Endothelial cell of umbilical vein (primary cell): ENCODE results near the gene BBX. TPM values are rescaled to one million over a fixed set of nuclear protein-coding genes. Genes with fewer than 3 reads are reported as not detected.
"Not testable (repeated sequence)": the region's sequence is repeated elsewhere in the genome, so short reads cannot be mapped to it uniquely, and the experiment has no call there.

Experiments
- BruUV-seq: library from RNA; stranded (reverse); fragments of 400-500 nt; replicated peaks from 2 replicates; lab custom pipeline; 2021; lab: Mats Ljungman, UMichigan
- CTCF ChIA-PET: fragments of 300-600, 350-600 bp; sonication (Branson Sonifier 250); formaldehyde crosslinking; loops from one replicate; lab custom pipeline; 2021; ENCODE audit warnings: antibody characterized with exemption, inconsistent platforms; lab: Charles Lee
- POLR2A ChIA-PET: fragments of 300-600, 350-600 bp; sonication (Branson Sonifier 250); formaldehyde crosslinking; loops from one replicate; lab custom pipeline; 2021; ENCODE audit warnings: antibody characterized with exemption, inconsistent platforms; lab: Charles Lee
- DNase-seq: peaks from one replicate; pipeline ENCODE4 v3.0.0-alpha.2; 2011; ENCODE audit warnings: low read depth, low spot score
- FAIRE-seq: peaks from 2 replicates; lab custom pipeline; 2011; peaks lifted over from hg19 to GRCh38; lab: Jason Lieb, UNC
- H2AFZ ChIP-seq: 2 replicates; pipeline ENCODE4 v1.6.0; 2012; ENCODE audit warnings: low read depth, low read length, control low read depth, inconsistent platforms
- H3K27ac ChIP-seq: 2 replicates; pipeline ENCODE4 v1.5.1; 2011; ENCODE audit warnings: low read depth, mild to moderate bottlenecking, control low read depth, low read length, moderate library complexity; ENCODE audit not compliant: insufficient read depth
- H3K27me3 ChIP-seq, 2 experiments: 2 replicates each; pipeline versions ENCODE4 v1.6.0 to v1.6.1; 2011; ENCODE audit warnings: low read length in 2 of 2, mixed read lengths in 1 of 2; ENCODE audit not compliant: control insufficient read depth in 2 of 2, insufficient read depth in 2 of 2
- H3K36me3 ChIP-seq, 2 experiments: 2 replicates in 1 of 2; 3 replicates in 1 of 2; pipeline ENCODE4 v1.5.1; 2011; ENCODE audit warnings: low read length in 2 of 2, mild to moderate bottlenecking in 1 of 2, moderate library complexity in 1 of 2; ENCODE audit not compliant: control insufficient read depth in 2 of 2, insufficient read depth in 2 of 2; ENCODE audit errors: extremely low read depth in 1 of 2
- H3K4me1 ChIP-seq: 3 replicates; pipeline ENCODE4 v1.5.1; 2011; ENCODE audit warnings: mild to moderate bottlenecking, low read length; ENCODE audit not compliant: control insufficient read depth, insufficient read depth; ENCODE audit errors: extremely low read depth
- H3K4me2 ChIP-seq: 2 replicates; pipeline ENCODE4 v1.6.1; 2011; ENCODE audit warnings: low read length, control low read depth, mixed read lengths; ENCODE audit not compliant: insufficient read depth
- H3K4me3 ChIP-seq, 3 experiments: fragments of 200-600 bp in 1 of 3; sonication (generic), shearing (Covaris generic) in 1 of 3; replicated peaks in 1 of 3; 2 replicates each; pipeline ENCODE4 v1.5.1; 2011 to 2016; ENCODE audit warnings: control low read depth in 3 of 3, low read length in 3 of 3, mild to moderate bottlenecking in 2 of 3, inconsistent platforms in 1 of 3, low read depth in 1 of 3, moderate library complexity in 1 of 3; ENCODE audit not compliant: insufficient read depth in 1 of 3
- H3K79me2 ChIP-seq: 2 replicates; pipeline ENCODE4 v1.6.0; 2012; ENCODE audit warnings: low read length, inconsistent platforms; ENCODE audit not compliant: control insufficient read depth, insufficient read depth
- H3K9ac ChIP-seq: replicated peaks from 2 replicates; pipeline ENCODE3; 2011; ENCODE audit warnings: low read length, control low read depth; ENCODE audit not compliant: insufficient read depth; ENCODE audit errors: extremely low read depth
- H3K9me1 ChIP-seq: replicated peaks from 3 replicates; pipeline ENCODE4 v1.6.0; 2011; ENCODE audit warnings: mild to moderate bottlenecking, low read length; ENCODE audit not compliant: control insufficient read depth, insufficient read depth; ENCODE audit errors: extremely low read depth
- H3K9me3 ChIP-seq: replicated peaks from 2 replicates; pipeline ENCODE4 v1.5.1; 2012; ENCODE audit warnings: low read length, inconsistent platforms; ENCODE audit not compliant: control insufficient read depth, insufficient read depth
- H4K20me1 ChIP-seq: replicated peaks from 2 replicates; pipeline ENCODE3; 2011; ENCODE audit warnings: mild to moderate bottlenecking, low read length; ENCODE audit not compliant: control insufficient read depth, insufficient read depth; ENCODE audit errors: extremely low read depth
- CTCF ChIP-seq, 2 donors: IDR thresholded peaks; 1 replicate in 1 of 2; 2 replicates in 1 of 2; pipeline ENCODE4 v1.5.1; 2011; ENCODE audit warnings: low read length in 2 of 2, mild to moderate bottlenecking in 2 of 2, moderate library complexity in 2 of 2, control low read depth in 1 of 2, inconsistent platforms in 1 of 2, low read depth in 1 of 2; ENCODE audit not compliant: insufficient read depth in 1 of 2; ENCODE audit errors: extremely low read depth in 1 of 2
- EZH2 ChIP-seq: IDR thresholded peaks from 2 replicates; pipeline ENCODE4 v1.6.1; 2012; ENCODE audit warnings: borderline replicate concordance, low read depth, mild to moderate bottlenecking, moderate library complexity, low read length, inconsistent platforms; ENCODE audit not compliant: severe bottlenecking
- FOS ChIP-seq: IDR thresholded peaks from 2 replicates; pipeline ENCODE4 v1.6.1; 2011; ENCODE audit warnings: mild to moderate bottlenecking, low read length, moderate library complexity, borderline replicate concordance; ENCODE audit not compliant: insufficient read depth
- GATA2 ChIP-seq: IDR thresholded peaks from 2 replicates; pipeline ENCODE4 v1.7.0; 2011; ENCODE audit warnings: low read depth, mild to moderate bottlenecking, moderate library complexity, mixed read lengths, low read length; ENCODE audit not compliant: insufficient read length, insufficient read depth
- JUN ChIP-seq: IDR thresholded peaks from 2 replicates; pipeline ENCODE4 v1.6.1; 2011; ENCODE audit warnings: borderline replicate concordance, low read depth; ENCODE audit not compliant: insufficient read length, insufficient read depth
- MAX ChIP-seq: IDR thresholded peaks from 2 replicates; pipeline ENCODE4 v1.6.1; 2011; ENCODE audit not compliant: insufficient read depth, insufficient read length
- MYC ChIP-seq: IDR thresholded peaks from one replicate; pipeline ENCODE4 v1.6.1; 2011; ENCODE audit warnings: mild to moderate bottlenecking, low read depth, low read length
- POLR2A ChIP-seq: IDR thresholded peaks from 2 replicates; pipeline ENCODE4 v1.6.1; 2012; ENCODE audit warnings: low read depth, mild to moderate bottlenecking, control low read depth, low read length
- POLR2AphosphoS5 ChIP-seq: IDR thresholded peaks from 2 replicates; pipeline ENCODE4 v1.6.1; 2012; ENCODE audit warnings: low read depth, mild to moderate bottlenecking, control low read depth, low read length, moderate library complexity; ENCODE audit not compliant: insufficient read depth
- dilution Hi-C: fragments of 300-500 bp; cut with MboI; formaldehyde crosslinking; loops from one replicate; pipeline ENCODE4 v1.15.0; 2019; ENCODE audit warnings: low sequenced_read_pairs; ENCODE audit not compliant: extremely low pct_ligation_motif_present
- intact Hi-C: fragments of 100-400 bp; cut with micrococcal nuclease; formaldehyde crosslinking; loops from one replicate; pipeline ENCODE4 v1.10.0; 2022
- polyA plus RNA-seq, 4 experiments: library from polyadenylated mRNA; depleted of rRNA in 3 of 4; stranded (reverse) in 3 of 4; unstranded in 1 of 4; fragments of >200 nt; gene quantifications; 2 replicates each; pipeline versions ENCODE4 v1.2.1 to v1.2.3, GENCODE V29; 2011 to 2012; ENCODE audit warnings: missing spikeins in 1 of 4
- total RNA-seq: library from RNA; stranded (reverse); gene quantifications from 2 replicates; pipeline ENCODE4 v1.2.3, GENCODE V29; 2021

The BBX gene
- total and polyA plus RNA-seq, 2 donors (not counting 3 experiments of a cell fraction or from before 2014, with no cell fraction given) = 21.4 to 43.4 TPM

GRCh38 chr3:107562969-107563529 lies 40.3 kb downstream of the BBX start:
- no peaks in the 10 kb centered on the region for H3K36me3 ChIP-seq
- dilution Hi-C loops = no loop called here
- no peak for FAIRE-seq
- no peak overlapping the region for H3K27ac ChIP-seq
- no peaks in the 10 kb centered on the region for H3K27me3 ChIP-seq
- DNase-seq = no peak
- POLR2A ChIA-PET = no interaction called here
- no peaks in the 10 kb centered on the region for H3K9me1 ChIP-seq
- BruUV-seq = no TSS peak
- H3K9me3 ChIP-seq = no peaks in the 10 kb centered on the region
- no peaks in the 10 kb centered on the region for H3K4me1 ChIP-seq
- H2AFZ ChIP-seq = no peak overlapping the region
- H3K9ac ChIP-seq = no peak overlapping the region
- no peaks in the 10 kb centered on the region for H4K20me1 ChIP-seq
- no peaks in the 10 kb centered on the region for H3K79me2 ChIP-seq
- intact Hi-C loops = no loop called here
- no peak overlapping the region for H3K4me3 ChIP-seq
- H3K4me2 ChIP-seq = no peak overlapping the region
- TF ChIP-seq CTCF (IDR thresholded peaks at IDR 0.05; ENCODE audit: extremely low read depth in 1 of 2, insufficient read depth in 1 of 2, low read depth in 1 of 2, low read length in 2 of 2) = no peak
- no peak for TF ChIP-seq POLR2AphosphoS5
- TF ChIP-seq MYC = no peak
- TF ChIP-seq EZH2 = no peak
- no peak for TF ChIP-seq FOS
- no peak for TF ChIP-seq MAX
- TF ChIP-seq GATA2 = no peak
- no peak for TF ChIP-seq JUN
- no peak for TF ChIP-seq POLR2A
- CTCF ChIA-PET = no interaction called here

GRCh38 chr3:107565244-107565643 lies 42.5 kb downstream of the BBX start:
- dilution Hi-C loops, POLR2A ChIA-PET, H3K4me2 ChIP-seq, DNase-seq, H3K27me3 ChIP-seq, BruUV-seq, H3K9ac ChIP-seq, H4K20me1 ChIP-seq, H3K36me3 ChIP-seq, FAIRE-seq, H3K4me1 ChIP-seq, H3K9me3 ChIP-seq, H3K27ac ChIP-seq, H3K4me3 ChIP-seq, H2AFZ ChIP-seq, H3K79me2 ChIP-seq, H3K9me1 ChIP-seq, intact Hi-C loops: not testable (repeated sequence)
- CTCF ChIA-PET = interaction anchor here (0.9 kb wide), 1 partner anchor 8 kb away, joined by 3 read pairs; no protein-coding TSS in a partner anchor

GRCh38 chr3:107571089-107571488 lies 48.3 kb downstream of the BBX start:
- H3K4me2 ChIP-seq, H3K36me3 ChIP-seq, FAIRE-seq, H3K4me1 ChIP-seq, H3K27ac ChIP-seq, H4K20me1 ChIP-seq, dilution Hi-C loops, H3K9ac ChIP-seq, DNase-seq, H3K27me3 ChIP-seq, H3K9me1 ChIP-seq, CTCF ChIA-PET, intact Hi-C loops, H3K79me2 ChIP-seq, H3K9me3 ChIP-seq, H2AFZ ChIP-seq, BruUV-seq, H3K4me3 ChIP-seq, POLR2A ChIA-PET: not testable (repeated sequence)
